Endodermal cell (in vitro differentiated cells): ENCODE measurements around the gene DNLZ. TPM values are rescaled to one million over a fixed set of nuclear protein-coding genes. Genes with fewer than 3 reads are reported as not detected.

Source experiments
- DNase-seq: peaks from one replicate; pipeline ENCODE4 v3.0.0-alpha.2; 2017
- H3K27ac ChIP-seq: 2 replicates; pipeline ENCODE4 v1.5.1; 2013; ENCODE audit warnings: mild to moderate bottlenecking, low read depth, low read length, moderate library complexity
- H3K27me3 ChIP-seq: 2 replicates; pipeline ENCODE4 v1.6.1; 2013; ENCODE audit warnings: mild to moderate bottlenecking, low read length, moderate library complexity; ENCODE audit not compliant: insufficient read depth, control insufficient read depth, poor library complexity, severe bottlenecking
- H3K36me3 ChIP-seq: 2 replicates; pipeline ENCODE4 v1.7.0; 2013; ENCODE audit warnings: mild to moderate bottlenecking, low read length, moderate library complexity; ENCODE audit not compliant: control insufficient read depth, insufficient read depth
- H3K4me1 ChIP-seq: one replicate; pipeline ENCODE4 v1.7.0; 2013; ENCODE audit warnings: low read length; ENCODE audit not compliant: control insufficient read depth, insufficient read depth
- H3K4me3 ChIP-seq: 2 replicates; pipeline ENCODE4 v1.5.1; 2013; ENCODE audit warnings: mild to moderate bottlenecking, low read length, moderate library complexity
- H3K9ac ChIP-seq: 2 replicates; pipeline ENCODE4 v1.6.1; 2013; ENCODE audit warnings: mild to moderate bottlenecking, low read length, moderate library complexity; ENCODE audit not compliant: poor library complexity, severe bottlenecking; ENCODE audit errors: extremely low read depth
- H3K9me3 ChIP-seq: 2 replicates; pipeline ENCODE4 v1.6.1; 2013; ENCODE audit warnings: mild to moderate bottlenecking, low read length, moderate library complexity; ENCODE audit not compliant: control insufficient read depth
- H3K27ac Mint-ChIP-seq: 2 replicates; pipeline ENCODE4 v1.8.0; 2020; ENCODE audit warnings: mixed read lengths
- H3K27me3 Mint-ChIP-seq: 2 replicates; pipeline ENCODE4 v1.8.0; 2021; ENCODE audit warnings: mild to moderate bottlenecking, mixed read lengths; ENCODE audit not compliant: insufficient read depth
- H3K36me3 Mint-ChIP-seq: 2 replicates; pipeline ENCODE4 v1.8.0; 2020; ENCODE audit warnings: low read depth, mixed read lengths
- H3K4me1 Mint-ChIP-seq: 2 replicates; pipeline ENCODE4 v1.8.0; 2020; ENCODE audit warnings: mixed read lengths
- H3K4me3 Mint-ChIP-seq: 2 replicates; pipeline ENCODE4 v1.8.0; 2020; ENCODE audit warnings: mild to moderate bottlenecking, moderate library complexity, mixed read lengths
- H3K9me3 Mint-ChIP-seq: 2 replicates; pipeline ENCODE4 v1.8.0; 2020; ENCODE audit warnings: mild to moderate bottlenecking, mixed read lengths
- WGBS, 2 experiments: methylation state at CpG; one replicate each; pipeline versions ENCODE4 v1.1.5 to v1.1.7; 2013; ENCODE audit warnings: missing lambda C conversion rate in 2 of 2, mixed read lengths in 1 of 2; ENCODE audit not compliant: insufficient coverage in 1 of 2, insufficient read length in 1 of 2; 5-methylcytosine and 5-hydroxymethylcytosine counted together
- total RNA-seq, 2 donors: library from RNA; stranded (reverse); fragmentation: NEBNext Ultra II Directional in 1 of 2; extraction: Animal tissue kit (Norgen Biotek cat#: 25700) in 1 of 2; gene quantifications; 2 replicates in 1 of 2; 3 replicates in 1 of 2; pipeline ENCODE4 v1.2.1, GENCODE V29; 2021
- TF ChIP-seq, protein P1 (sequence below): fragments of 200-600 bp; sonication (generic); conservative IDR thresholded peaks from 2 replicates; pipeline ENCODE4 v1.5.0; 2021; ENCODE audit warnings: antibody characterized with exemption, mild to moderate bottlenecking

The DNLZ gene
- total RNA-seq, 2 donors from 2014 or later: 12.6 to 20.1 TPM

- DNase-seq: no peak
Measured at GRCh38 chr9:136346157-136346481, 17.4 kb downstream of the DNLZ start.

DNA sequence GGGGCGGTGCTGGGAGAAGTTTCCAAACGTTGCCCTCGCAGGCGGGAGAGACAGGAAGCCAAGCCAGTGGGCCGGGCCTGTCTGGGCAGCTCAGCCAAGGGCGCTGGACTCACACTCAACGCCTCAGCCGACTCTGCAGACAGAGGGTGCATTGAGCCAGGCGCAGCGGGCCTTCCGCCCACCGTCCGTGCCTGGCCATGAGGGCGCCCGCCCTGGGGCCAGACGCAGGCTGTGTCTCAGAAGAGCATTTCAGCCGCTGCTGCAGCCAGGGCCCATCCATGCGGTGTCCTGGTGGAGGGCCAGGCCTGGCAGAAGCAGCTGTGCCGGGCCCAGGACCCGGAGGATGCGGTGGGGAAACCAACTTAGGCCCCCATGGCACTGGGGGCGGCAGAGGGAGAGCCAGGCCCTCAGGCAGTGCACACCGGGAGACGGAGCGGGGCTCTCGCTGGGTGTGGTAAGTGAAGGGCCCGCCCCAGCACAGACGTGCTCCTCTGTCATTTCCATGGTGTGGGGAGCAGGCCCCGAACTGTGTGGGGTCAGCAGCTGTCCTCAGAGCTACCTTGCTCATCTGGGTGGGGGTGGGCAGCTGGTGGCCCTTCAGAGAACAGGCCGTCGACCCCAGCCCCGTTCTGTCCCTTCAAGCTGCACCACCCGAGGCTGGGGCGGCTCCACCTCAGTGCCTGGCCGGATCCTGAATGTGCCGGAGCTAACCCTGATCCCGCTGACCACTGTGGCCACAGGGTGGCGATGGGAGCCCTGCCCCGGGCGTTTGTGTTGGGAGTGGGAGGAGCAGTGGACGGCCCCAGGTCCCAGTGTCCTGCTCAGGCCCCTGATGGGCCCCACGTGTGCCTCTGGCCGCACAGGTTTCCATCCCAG, 18.0 kb downstream of the DNLZ start:
- WGBS, 2 experiments: 83 to 87% methylated on average over 12 to 43 of the region's 43 CpGs
- Histone ChIP-seq H3K9ac (no peak overlapping the region), H3K27me3 (no peaks in the 10 kb centered on the region), H3K36me3 (no peaks in the 10 kb centered on the region), H3K9me3 (no peaks in the 10 kb centered on the region), H3K27ac (peak overlapping the region; percentile 21), H3K4me1 (peaks cover 6% of the 10 kb centered on the region), H3K4me3 (no peak overlapping the region)
- H3K4me1 Mint-ChIP-seq: peaks cover 3% of the 10 kb centered on the region
- H3K27me3 Mint-ChIP-seq: no peaks in the 10 kb centered on the region
- DNase-seq: peak; percentile 91
- peak overlapping the region; percentile 39 for H3K27ac Mint-ChIP-seq
- no peaks in the 10 kb centered on the region for H3K9me3 Mint-ChIP-seq
- no peak overlapping the region for H3K4me3 Mint-ChIP-seq
- TF ChIP-seq, protein P1, sequence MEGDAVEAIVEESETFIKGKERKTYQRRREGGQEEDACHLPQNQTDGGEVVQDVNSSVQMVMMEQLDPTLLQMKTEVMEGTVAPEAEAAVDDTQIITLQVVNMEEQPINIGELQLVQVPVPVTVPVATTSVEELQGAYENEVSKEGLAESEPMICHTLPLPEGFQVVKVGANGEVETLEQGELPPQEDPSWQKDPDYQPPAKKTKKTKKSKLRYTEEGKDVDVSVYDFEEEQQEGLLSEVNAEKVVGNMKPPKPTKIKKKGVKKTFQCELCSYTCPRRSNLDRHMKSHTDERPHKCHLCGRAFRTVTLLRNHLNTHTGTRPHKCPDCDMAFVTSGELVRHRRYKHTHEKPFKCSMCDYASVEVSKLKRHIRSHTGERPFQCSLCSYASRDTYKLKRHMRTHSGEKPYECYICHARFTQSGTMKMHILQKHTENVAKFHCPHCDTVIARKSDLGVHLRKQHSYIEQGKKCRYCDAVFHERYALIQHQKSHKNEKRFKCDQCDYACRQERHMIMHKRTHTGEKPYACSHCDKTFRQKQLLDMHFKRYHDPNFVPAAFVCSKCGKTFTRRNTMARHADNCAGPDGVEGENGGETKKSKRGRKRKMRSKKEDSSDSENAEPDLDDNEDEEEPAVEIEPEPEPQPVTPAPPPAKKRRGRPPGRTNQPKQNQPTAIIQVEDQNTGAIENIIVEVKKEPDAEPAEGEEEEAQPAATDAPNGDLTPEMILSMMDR: peak; percentile 73
- H3K36me3 Mint-ChIP-seq: no peaks in the 10 kb centered on the region

More at GRCh38 chr9:136346157-136346481, 17.4 kb downstream of the DNLZ start:
- Histone ChIP-seq H3K36me3 (no peaks in the 10 kb centered on the region), H3K27ac (peak overlapping the region; percentile 21), H3K9ac (no peak overlapping the region), H3K4me1 (peaks cover 6% of the 10 kb centered on the region), H3K9me3 (no peaks in the 10 kb centered on the region), H3K27me3 (no peaks in the 10 kb centered on the region), H3K4me3 (no peak overlapping the region)
- TF ChIP-seq, protein P1: no peak
- H3K4me3 Mint-ChIP-seq: no peak overlapping the region
- WGBS, 2 experiments: 89 to 93% methylated on average over 6 to 10 of the region's 10 CpGs
- H3K4me1 Mint-ChIP-seq: peaks cover 3% of the 10 kb centered on the region
- H3K9me3 Mint-ChIP-seq: no peaks in the 10 kb centered on the region
- no peaks in the 10 kb centered on the region for H3K27me3 Mint-ChIP-seq
- no peaks in the 10 kb centered on the region for H3K36me3 Mint-ChIP-seq
- H3K27ac Mint-ChIP-seq: no peak overlapping the region

DNA sequence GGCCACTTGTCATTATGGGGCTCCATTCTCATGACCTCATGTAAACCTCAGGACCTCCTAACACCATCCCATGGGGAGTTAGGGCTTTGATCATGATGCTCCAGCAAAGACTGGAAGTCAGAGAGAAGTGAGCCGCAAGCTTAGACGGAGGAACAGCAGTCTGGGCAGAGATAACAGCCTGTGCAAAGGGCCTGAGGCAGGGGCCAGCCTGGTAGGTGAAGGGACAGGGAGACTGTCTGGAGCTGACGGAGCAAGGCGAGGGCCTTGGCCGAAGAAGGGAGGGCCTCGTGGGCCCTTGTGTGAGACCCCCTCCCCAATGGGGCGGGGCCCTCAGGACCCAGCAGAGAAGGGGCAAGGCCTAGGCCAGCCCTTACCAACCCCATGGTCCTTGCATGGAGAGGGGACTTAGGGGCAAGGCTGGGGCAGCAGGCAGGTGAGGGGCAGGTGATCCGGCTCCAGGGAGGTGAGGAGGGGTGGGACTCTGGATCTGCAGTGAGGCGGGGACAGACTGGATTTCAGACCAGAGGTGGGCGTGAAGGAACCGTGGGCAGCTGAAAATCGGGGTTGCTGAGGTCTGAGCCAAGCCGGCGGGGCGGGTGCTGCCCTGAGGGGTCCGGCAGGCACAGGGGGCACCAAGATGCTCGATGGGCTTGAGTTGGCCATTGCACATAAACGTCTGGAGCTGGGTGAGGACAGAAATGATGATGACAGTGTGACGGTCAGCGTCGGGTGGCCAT, 18.8 kb downstream of the DNLZ start:
- Mint-ChIP-seq H3K36me3 (no peaks in the 10 kb centered on the region), H3K27me3 (no peaks in the 10 kb centered on the region), H3K4me1 (peaks cover 3% of the 10 kb centered on the region), H3K27ac (peak overlapping the region; percentile 35), H3K9me3 (no peaks in the 10 kb centered on the region), H3K4me3 (no peak overlapping the region)
- DNase-seq: no peak
- no peaks in the 10 kb centered on the region for H3K36me3 ChIP-seq
- H3K9me3 ChIP-seq: no peaks in the 10 kb centered on the region
- peak overlapping the region; percentile 21 for H3K27ac ChIP-seq
- no peak overlapping the region for H3K4me3 ChIP-seq
- 83 to 89% methylated on average over 9 to 21 of the region's 21 CpGs for WGBS, 2 experiments
- H3K9ac ChIP-seq: no peak overlapping the region
- no peaks in the 10 kb centered on the region for H3K27me3 ChIP-seq
- TF ChIP-seq, protein P1: no peak
- H3K4me1 ChIP-seq: peaks cover 6% of the 10 kb centered on the region
